Upper lobe of left lung (tissue), 4 donors: Measurements from ENCODE around the gene MAP3K2.

Experiments used
- CTCF ChIP-seq, 6 experiments: fragments of 450-650 bp in 4 of 6; fragments of 200-600 bp in 2 of 6; sonication (generic) in 2 of 6; IDR thresholded peaks; one replicate each; pipeline ENCODE4 v1.5.1; 2016 to 2019; ENCODE audit warnings: antibody characterized with exemption in 6 of 6
- POLR2A ChIP-seq, 4 donors: fragments of 450-650 bp; IDR thresholded peaks; one replicate each; pipeline ENCODE4 v1.5.1; 2016 to 2017; ENCODE audit warnings: antibody characterized with exemption in 4 of 4, mild to moderate bottlenecking in 2 of 4
- POLR2AphosphoS5 ChIP-seq, 2 donors: sonication (generic); formaldehyde crosslinking; IDR thresholded peaks; one replicate each; pipeline ENCODE4 v1.5.1; 2017; ENCODE audit warnings: antibody characterized with exemption in 2 of 2

GRCh38 chr2:127370010-127370409 lies 17.8 kb downstream of the MAP3K2 start:
- TF ChIP-seq POLR2A (IDR thresholded peaks at IDR 0.05), result no peak
- TF ChIP-seq CTCF (IDR thresholded peaks at IDR 0.05), result no peak
- TF ChIP-seq POLR2AphosphoS5 (IDR thresholded peaks at IDR 0.05), result no peak
